Thoracic aorta (tissue), 2 donors: ENCODE measurements around the gene TRAFD1. TPM values are rescaled to one million over a fixed set of nuclear protein-coding genes. Genes with fewer than 3 reads are reported as not detected.

Source experiments
- ATAC-seq: fragments of 150-250 bp; one replicate; pipeline ENCODE4 v1.8.0; 2017; ENCODE audit warnings: low read depth; ENCODE audit not compliant: insufficient number of reproducible peaks, low FRiP score
- DNase-seq: peaks from one replicate; pipeline ENCODE4 v3.0.0-alpha.2; 2020; ENCODE audit warnings: low spot score
- H3K27ac ChIP-seq, 2 donors: fragments of 200-600 bp; sonication (generic); 1 replicate in 1 of 2; 2 replicates in 1 of 2; pipeline ENCODE4 v1.5.1; 2016; ENCODE audit warnings: mild to moderate bottlenecking in 2 of 2, moderate library complexity in 2 of 2
- H3K27me3 ChIP-seq: fragments of 200-600 bp; sonication (generic); replicated peaks from 2 replicates; pipeline ENCODE4 v1.6.0; 2016; ENCODE audit warnings: mild to moderate bottlenecking; ENCODE audit not compliant: insufficient read depth
- H3K36me3 ChIP-seq: fragments of 200-600 bp; sonication (generic); one replicate; pipeline ENCODE4 v1.5.1; 2016
- H3K4me1 ChIP-seq, 2 donors: fragments of 200-600 bp; sonication (generic); 1 replicate in 1 of 2; 2 replicates in 1 of 2; pipeline versions ENCODE4 v1.5.1 to v1.6.0; 2016; ENCODE audit warnings: low read depth in 2 of 2, mild to moderate bottlenecking in 1 of 2; ENCODE audit not compliant: control insufficient read depth in 1 of 2
- H3K4me3 ChIP-seq: fragments of 200-600 bp; sonication (generic); 2 replicates; pipeline ENCODE4 v1.5.1; 2016; ENCODE audit warnings: mild to moderate bottlenecking
- H3K9me3 ChIP-seq: fragments of 200-600 bp; sonication (generic); 2 replicates; pipeline ENCODE4 v1.5.1; 2016
- total RNA-seq, 2 donors: library from RNA; depleted of rRNA; stranded (reverse); fragments of >200 nt; gene quantifications; one replicate each; pipeline versions ENCODE4 v1.1.0 to v1.2.3, GENCODE V29; 2016
- TF ChIP-seq, protein P1 (sequence below): fragments of 200-600 bp; sonication (generic); IDR thresholded peaks from one replicate; pipeline ENCODE4 v1.5.1; 2019; ENCODE audit warnings: antibody characterized with exemption

TRAFD1 gene
- total RNA-seq, 2 donors from 2014 or later, result 23.6 to 43.7 TPM

DNA sequence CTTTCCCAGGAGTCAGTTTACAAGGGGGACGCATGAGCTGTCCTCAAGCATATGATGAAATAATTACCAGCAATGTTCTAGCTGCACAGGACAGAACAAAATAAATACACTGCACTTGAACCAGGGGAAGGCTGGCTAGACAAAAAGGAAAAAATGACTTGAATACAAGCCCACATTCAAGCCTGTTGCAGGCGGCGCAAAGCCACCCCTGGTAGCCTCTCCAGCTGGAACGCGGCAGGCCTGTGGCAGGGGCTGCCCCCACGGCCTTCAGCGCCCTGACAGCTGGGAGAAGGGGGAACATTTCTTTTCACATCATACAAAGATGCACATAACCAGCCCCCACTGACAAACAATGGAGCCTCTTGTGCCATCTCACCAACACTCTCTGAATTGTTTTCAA is 57.1 kb downstream of the TRAFD1 start:
- TF ChIP-seq, protein P1, sequence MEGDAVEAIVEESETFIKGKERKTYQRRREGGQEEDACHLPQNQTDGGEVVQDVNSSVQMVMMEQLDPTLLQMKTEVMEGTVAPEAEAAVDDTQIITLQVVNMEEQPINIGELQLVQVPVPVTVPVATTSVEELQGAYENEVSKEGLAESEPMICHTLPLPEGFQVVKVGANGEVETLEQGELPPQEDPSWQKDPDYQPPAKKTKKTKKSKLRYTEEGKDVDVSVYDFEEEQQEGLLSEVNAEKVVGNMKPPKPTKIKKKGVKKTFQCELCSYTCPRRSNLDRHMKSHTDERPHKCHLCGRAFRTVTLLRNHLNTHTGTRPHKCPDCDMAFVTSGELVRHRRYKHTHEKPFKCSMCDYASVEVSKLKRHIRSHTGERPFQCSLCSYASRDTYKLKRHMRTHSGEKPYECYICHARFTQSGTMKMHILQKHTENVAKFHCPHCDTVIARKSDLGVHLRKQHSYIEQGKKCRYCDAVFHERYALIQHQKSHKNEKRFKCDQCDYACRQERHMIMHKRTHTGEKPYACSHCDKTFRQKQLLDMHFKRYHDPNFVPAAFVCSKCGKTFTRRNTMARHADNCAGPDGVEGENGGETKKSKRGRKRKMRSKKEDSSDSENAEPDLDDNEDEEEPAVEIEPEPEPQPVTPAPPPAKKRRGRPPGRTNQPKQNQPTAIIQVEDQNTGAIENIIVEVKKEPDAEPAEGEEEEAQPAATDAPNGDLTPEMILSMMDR, result no peak
- DNase-seq, result no peak
- ATAC-seq, result no peak
- Histone ChIP-seq H3K27me3 (no peaks in the 10 kb centered on the region), H3K4me3 (no peak overlapping the region), H3K36me3 (peaks cover 36% of the 10 kb centered on the region), H3K27ac (no peak overlapping the region), H3K9me3 (no peaks in the 10 kb centered on the region), H3K4me1 (no peaks in the 10 kb centered on the region)

DNA sequence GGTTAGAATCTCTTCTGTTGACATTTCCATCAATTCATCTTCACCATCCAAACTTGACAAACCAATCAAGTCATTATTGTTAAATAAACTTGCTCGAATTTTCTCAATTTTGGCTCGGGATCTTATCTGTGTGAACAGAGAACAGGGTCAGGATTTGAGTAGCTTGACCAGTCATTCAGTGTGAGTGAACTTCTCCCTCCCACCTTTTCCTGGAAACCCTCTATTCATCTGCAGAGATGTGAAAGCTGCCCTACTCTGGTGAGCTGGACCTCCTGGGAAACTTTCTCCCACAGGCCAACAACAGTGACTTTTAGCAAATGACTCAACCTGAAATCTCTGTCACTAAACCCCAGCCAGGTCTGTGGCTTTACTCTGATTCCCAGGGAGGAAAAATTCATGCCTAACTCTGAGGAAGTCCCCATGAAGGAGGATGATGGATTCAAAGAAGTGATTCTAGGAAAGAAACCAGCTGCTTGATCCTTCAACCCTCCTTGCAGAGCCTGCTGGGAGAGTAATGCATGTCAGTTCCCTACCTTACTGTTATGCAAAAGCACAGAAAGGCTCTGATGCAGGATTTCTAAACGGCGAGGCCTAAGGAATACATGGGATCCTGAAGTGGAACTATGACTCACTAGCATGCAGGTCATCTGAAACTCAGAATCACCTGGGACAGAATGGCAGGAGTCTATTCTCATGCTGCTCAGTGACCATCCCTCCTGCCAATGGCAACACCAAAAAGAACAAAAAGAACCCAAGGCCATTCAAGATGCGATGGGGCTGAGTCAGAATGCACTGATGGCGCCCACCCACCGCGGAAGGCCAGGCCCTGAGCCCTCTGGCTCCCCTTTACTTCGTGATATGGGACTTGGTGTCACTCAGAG is 58.0 kb downstream of the TRAFD1 start:
- Histone ChIP-seq H3K4me1 (no peaks in the 10 kb centered on the region), H3K27ac (no peak overlapping the region), H3K36me3 (peaks cover 36% of the 10 kb centered on the region), H3K9me3 (no peaks in the 10 kb centered on the region), H3K4me3 (no peak overlapping the region), H3K27me3 (no peaks in the 10 kb centered on the region)
- no peak for DNase-seq
- TF ChIP-seq, protein P1, result no peak
- ATAC-seq, result no peak

DNA sequence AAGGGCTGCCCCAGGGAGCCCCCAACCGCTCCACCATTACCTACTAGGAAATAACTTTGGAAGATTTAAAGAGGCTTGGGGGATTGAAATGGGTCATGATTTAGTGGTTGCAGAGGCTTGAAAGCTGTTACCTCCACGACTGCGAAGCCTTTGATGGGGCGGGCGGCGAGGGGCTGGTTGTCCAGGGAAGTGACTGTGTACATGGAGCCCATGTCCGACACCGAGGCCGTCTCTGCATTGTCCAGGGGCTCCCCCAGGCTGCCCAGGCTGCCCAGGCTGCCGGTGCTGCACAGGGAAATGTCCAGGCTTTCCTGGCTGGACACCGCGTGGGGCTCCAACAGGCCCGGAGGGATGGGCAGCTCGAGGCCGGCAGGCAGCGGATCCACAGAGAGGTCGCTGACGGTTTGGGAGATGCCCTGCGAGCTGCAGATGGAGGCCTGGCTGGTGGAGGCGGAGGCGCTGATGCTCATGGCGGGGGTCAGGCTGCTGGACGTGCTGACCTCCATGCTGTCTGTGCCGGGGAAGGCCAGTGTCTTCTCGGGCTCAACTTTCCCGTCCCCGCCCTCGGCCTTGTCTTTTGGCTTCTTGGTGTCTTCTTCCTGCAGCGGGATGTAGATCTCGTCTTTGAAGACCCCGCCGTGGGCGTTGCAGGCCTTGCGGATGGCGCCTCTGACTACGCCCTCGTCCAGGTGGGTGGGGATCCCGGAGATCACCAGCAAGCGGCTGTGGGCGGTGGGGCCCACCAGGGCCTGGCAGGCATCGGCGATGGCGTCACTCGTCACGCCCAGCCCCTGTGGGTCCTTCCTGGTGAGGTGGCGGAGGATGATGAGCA is 58.9 kb downstream of the TRAFD1 start:
- ATAC-seq, result no peak
- H3K4me3 ChIP-seq, result no peak overlapping the region
- TF ChIP-seq, protein P1, result no peak
- DNase-seq, result no peak
- H3K27me3 ChIP-seq, result no peaks in the 10 kb centered on the region
- no peak overlapping the region for H3K27ac ChIP-seq
- H3K9me3 ChIP-seq, result no peaks in the 10 kb centered on the region
- peaks cover 35% of the 10 kb centered on the region for H3K36me3 ChIP-seq
- H3K4me1 ChIP-seq, result no peaks in the 10 kb centered on the region

DNA sequence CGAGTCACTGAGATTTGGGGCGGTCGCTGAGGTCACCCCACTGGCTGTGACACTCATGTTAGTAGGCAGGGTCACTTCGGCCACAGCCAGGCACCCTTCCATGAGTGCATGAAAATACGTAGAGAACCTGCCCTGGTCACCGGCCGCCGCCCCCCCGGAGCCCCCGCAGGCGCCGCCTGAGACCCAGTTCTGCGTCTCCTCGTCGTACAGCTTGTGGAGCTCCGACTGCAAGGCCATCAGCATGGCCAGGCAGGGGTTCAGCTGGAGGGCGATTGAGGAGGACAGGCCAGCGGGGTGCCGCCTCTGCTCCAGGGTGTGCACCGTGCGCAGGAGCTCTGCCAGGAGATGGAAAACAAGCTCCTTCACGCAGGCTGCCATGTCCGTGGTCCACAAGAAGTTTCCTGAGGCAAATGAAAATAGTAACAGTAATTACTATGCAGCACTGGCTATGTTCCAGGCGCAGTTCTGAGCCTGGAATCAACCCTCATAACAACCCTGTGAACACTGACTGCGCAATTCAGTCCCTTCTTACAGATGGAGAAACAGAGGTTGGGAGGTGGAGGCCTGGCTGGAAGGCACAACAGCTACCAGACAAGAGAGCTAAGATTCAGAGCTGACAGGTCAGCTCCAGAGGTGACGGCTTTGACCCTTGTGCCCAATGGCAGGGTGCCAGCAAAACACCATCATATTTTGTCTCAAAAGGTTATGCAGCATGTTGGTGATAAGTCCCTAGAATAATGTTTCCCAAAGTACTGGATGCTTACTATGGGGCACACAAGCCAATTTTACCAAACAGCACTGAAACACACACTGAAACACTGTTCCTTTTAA is 59.9 kb downstream of the TRAFD1 start:
- no peak overlapping the region for H3K4me3 ChIP-seq
- DNase-seq (no peak), ATAC-seq (no peak)
- peaks cover 26% of the 10 kb centered on the region for H3K36me3 ChIP-seq
- H3K4me1 ChIP-seq, result no peaks in the 10 kb centered on the region
- no peak overlapping the region for H3K27ac ChIP-seq
- TF ChIP-seq, protein P1, result no peak
- H3K27me3 ChIP-seq, result no peaks in the 10 kb centered on the region
- no peaks in the 10 kb centered on the region for H3K9me3 ChIP-seq
